Right forelimb (tissue), 1 donor: ENCODE measurements around the gene SPOCK1.

Source experiments
- DNase-seq: peaks from one replicate; pipeline ENCODE4 v3.0.0-alpha.2; 2018

Gene SPOCK1

DNA sequence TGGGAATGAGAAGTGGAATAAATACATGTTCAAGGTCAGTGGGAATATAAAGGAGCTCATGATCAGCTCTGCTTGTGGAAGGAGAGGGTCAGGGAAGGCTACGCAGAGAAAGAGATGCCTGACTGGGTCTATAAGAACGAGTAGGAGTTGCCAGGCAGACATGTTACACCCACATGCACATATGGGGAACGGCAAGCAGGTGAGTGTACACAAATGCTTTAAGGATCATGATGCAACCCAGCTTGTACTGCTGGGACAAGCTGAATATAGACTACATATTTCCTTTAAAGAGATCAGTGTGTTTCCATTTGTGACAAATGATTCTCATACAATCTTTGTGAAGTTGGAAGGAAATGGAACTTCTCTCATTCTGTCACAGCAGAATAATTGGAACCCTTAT, 141.7 kb downstream of the SPOCK1 start:
- no peak for DNase-seq

DNA sequence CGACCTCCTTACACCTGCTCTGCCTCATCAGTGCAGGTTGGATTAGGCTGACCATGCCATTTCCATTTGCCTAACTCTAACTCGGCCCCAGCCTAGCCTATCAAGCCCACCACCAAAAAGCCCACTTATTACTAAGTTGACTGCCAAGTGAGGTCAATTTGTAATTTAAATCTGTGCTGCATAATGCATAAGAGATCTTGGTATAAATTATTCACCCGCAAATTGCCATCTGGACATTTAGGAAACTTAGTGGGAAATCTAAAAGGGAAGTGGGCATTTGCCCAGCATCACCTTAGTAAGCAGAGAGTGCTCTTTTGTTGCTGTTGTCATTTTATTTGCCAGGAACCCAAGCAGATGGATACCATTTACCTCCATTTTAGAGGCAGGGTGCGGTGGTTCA, 143.0 kb downstream of the SPOCK1 start:
- DNase-seq, result no peak

DNA sequence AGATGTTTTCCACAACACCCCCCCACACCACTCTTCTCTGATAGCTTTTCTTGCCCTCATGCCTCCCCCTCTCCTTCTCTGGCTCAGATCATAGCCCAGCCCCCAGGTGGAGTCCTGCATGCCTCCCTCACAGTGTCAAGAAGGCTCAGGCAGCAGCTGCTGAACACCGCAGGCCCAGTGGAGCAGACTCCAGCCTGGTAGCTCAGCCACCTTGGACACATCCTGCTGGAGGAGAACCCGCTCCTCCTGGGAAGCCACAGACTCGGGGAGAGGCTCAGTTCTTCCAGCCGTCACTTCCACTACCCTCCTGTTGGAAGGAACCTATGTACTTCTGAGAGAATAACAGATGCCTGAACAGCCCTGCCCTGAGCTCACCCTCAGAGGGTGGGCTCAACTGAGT, 143.4 kb downstream of the SPOCK1 start:
- no peak for DNase-seq

DNA sequence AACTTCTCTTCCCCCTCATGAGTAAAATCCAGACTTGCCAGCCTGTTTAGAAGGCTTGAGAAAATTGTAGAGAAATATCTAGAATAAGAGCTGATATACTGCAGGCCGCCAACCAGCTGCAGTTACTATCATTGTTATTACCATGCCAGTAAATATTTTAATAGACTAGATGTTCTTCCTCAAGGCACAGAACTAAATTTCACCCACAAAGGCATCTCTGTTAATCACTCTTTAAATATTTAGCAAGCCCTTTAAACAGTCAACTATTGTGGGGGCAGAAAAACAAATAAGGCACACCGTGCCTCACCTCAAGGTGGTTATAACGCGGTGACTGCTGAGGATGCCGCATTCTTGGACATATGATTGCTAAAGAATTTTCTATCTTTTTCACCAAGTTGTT, 147.0 kb downstream of the SPOCK1 start:
- DNase-seq, result no peak

DNA sequence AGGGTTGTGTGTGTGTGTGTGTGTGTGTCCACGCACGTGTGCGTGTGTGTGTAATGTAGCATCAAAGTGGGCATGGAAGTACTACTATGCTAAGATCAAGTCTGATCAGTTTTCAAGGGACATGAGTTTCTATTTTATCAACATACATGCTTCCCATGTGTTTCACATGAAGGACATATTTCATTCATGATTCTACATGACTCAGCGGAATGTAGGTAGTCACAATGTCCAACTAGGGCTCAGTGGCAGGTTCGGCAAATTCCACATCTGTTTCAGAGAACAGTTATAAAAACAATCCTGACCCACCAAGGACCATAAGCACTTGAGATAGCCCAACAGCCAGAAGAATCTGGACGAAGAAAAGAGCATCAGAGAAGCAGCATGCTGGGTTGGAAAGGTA, 148.3 kb downstream of the SPOCK1 start:
- no peak for DNase-seq

DNA sequence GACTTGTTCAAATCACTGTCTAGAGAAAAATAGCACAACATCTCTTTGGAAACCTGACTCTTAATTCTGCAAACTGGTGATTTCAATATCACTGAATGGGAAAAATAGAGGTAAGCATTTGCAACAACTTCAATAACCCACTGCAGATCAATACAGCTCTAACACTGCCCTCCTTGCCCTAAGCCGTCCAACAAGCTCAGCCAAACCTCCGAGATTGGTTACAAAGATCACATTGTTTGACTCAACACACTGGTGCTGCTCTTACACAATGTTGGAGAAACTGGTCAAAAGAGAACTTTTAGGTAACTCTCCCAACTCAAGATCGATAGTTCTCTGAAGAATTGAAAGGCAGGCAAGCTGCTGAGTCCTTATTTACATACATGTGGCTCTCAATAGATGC, 150.4 kb downstream of the SPOCK1 start:
- no peak for DNase-seq

DNA sequence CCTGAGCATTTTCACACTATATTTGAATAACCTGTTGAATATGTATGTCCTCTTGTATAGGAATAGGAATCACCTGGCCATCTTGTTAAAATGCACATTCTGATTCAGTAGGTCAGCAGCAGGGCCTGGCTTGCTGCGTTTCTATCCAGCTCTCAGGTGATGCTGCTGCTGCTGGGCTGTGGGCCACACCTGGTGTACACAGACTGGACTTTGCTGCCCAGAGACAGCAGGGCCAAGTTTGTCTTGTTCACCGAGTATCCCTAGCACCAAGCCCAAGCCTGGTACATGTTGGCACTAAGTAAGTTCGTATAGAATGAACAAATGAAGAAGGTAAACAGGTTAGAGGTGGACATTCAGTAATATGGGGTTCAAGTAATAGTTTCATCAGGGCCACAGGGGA, 151.3 kb downstream of the SPOCK1 start:
- DNase-seq, result no peak

DNA sequence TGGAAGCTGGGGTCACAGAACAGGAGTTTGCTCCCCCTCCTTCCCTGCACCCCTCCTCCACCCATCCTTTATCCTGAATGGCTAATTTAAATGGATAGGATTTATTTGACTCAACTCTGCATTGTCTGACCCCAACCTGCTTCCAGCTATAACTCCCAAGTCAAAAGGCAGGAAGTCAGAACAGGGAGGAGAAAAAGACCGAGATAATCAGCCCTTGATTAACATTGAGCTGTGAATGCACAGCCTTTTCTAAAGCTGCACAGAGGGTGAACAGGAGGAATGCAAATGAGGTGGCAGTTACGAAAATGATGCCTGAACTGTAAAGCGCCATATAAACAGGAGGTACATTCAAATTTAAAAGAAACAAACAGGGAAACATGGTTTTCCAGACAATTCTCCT, 152.8 kb downstream of the SPOCK1 start:
- no peak for DNase-seq

DNA sequence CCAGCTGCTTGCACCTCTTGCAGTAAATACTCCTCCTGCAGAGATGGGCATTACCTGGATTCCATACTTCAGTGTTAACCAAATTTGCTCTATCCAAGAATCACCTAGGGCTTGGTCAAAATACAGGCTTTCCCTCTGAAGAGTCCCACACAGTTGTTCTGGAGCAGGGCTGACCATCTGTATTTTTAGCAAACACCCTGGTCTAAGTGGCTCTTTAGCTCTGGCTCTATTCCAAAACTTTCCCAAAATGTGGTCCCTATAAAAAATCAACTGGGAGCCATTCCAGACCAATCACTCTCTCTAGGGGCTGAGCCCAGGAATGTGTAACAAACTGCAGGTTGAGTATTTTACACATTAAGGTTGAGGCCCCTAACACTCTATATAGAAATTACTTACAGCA, 153.7 kb downstream of the SPOCK1 start:
- peak; percentile 37 for DNase-seq

DNA sequence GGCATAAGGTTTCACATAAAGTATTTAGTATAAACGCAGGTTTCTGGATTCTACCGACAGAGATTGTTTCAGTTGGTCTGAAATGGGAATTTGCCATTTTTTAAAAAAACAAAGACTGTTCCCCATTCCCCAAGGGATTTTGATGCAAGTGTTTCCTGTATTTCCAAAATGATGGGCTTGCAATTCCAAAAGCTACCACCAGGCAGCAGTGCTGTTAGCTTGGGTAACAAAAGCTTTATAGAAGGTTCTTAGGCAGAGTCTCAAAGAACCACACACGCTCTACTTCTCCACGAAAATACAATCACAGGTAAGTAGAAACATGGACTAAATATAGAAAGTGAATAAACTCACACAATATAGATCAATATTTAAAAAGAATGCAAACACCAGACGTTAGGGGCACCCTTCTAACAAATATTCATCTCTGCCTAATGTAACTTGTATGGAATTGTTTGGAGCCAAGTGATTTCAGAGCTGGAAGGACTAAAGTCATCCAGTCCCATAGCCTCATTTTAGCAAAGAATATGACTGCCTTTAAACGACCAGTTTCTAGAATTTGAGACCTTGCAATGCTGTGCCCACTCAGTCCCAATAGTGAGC, 154.3 kb downstream of the SPOCK1 start:
- peak; percentile 31 for DNase-seq

DNA sequence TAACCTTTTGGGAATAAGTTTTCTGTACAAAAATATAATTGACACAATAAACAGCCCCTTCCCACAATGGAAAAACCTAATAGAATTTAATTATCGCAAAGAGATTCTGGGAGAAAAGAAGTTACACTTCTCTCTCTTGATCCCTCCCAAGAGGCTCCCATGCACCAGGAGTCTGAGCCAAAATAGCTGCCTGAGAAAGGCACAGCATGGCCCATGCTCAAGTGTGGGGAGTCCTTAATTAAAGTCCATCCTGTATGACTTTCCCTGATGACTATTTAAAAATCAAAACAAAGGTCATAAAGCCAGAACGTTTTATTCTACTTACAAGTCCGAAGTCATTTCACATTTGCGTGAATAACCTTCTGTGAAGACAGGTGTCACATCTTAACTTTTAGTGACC, 155.1 kb downstream of the SPOCK1 start:
- DNase-seq, result peak; percentile 1

DNA sequence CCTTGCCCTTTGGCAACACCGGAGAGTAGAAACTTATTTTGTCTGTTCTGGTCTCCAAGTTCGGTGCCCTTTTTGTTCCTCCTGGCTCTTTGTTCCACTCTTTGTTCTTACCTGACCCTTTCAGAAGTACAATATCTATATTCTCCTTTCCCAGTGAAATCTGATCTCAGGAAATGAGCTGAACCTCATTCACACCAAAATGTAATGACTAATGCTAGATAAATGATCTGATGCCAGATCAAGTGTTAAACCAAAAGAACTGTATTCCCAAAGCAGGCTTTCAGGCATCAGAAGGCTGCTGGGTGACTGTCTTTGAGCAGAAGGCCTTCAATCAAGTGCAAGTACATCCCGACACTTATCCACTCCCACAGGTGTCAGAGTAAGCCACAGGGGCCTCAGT, 156.4 kb downstream of the SPOCK1 start:
- DNase-seq, result no peak

DNA sequence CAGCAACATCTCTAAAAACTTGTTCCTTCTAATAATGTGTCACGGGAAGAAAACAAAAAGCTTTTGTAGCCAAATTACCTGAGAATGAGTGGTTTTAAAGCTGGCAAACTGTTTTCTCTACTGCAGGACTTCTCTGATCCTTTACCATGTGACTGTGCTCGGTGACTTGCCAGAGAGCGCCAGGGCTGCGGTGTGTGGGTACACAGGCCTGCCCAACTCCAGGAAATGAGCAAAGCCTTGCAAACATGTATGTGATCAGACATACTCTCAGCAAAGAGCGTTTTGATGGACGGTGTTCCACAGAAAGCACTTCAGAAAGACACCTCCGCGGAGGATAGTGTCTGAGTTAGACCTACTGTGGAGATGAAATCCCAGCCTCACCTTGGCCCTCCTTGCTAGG, 157.3 kb downstream of the SPOCK1 start:
- peak; percentile 1 for DNase-seq

DNA sequence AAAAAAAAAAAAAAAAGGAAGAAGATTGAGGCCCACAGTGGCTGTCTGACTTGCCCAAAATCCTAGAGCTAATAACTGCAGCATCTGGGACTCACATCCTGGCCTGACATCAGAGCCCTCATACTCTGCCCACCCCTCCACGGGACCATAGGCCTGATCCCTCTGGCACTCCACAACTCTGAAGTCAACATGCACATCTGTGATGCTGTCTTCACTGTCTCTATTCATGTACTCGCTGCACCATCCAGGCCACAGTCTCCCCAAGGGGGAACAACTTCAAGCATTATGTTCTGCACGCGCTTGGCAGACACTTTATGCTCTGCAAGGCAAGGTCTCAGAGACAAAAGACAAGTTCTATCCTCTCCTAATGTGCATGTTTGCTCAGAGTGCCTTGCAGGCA, 158.2 kb downstream of the SPOCK1 start:
- DNase-seq, result peak; percentile 28

DNA sequence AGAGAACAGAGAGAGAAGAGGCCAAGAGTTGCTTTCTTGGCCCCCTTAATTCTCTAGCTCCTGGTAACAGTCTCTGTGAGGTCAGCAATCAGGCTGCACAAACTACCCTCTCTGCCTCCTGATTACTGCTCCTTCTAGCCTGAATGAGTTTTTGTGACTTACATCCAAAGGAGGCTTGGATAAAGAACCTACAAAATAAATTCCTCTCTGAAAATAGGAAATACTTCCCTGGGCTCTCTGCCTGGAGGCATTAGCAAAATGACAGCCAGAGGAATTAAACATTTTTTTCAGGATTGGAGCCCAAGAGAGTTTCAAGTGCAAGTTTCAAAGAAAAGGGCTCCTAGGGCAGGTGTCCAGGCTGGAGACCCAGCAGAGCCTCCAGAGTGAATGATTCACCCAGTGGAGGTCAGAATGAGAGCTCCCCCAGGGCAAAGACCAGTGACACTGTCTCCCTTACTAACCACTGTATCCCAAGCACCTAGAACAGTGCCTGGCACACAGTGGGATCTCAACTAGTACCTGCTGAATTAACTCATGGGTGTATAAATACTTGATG, 162.5 kb downstream of the SPOCK1 start:
- peak; percentile 3 for DNase-seq

DNA sequence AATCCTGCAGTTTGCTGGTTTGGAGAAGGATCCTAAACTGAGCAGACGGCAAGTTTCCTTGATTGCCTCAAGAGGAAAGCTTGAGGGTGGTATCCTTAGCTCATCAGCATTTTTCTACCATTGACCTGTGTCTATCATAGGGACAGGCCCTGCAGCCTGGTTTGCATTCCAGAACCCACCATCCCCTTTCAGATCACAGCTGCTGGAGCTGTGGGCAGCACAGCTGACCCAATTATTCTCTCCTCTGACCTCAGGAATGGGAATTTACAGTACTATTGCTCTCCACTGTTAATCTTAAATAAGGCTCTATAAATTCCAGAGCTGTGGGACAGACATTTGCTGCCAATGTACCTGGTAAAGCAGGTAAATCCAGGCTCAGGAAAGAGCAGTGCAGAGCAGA, 163.0 kb downstream of the SPOCK1 start:
- DNase-seq, result peak; percentile 21

DNA sequence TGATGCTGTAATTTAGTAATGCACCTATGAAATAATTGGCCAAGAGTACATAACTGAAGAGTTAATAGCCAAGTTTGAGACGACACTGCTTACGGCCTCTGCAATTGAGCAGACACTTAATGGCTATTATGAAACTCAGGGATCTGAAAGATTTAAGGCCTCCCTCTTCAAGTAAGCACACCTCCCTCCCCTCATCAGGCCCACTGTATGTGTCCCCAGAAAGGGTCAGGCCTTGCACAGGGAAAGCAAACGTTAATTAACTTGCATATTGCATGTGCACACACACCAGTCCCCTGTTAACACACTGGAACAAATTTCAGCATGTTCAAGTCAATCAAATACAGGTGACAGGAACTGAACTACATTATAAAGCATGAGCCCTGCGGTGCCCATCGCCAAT, 163.6 kb downstream of the SPOCK1 start:
- DNase-seq, result peak; percentile 6

DNA sequence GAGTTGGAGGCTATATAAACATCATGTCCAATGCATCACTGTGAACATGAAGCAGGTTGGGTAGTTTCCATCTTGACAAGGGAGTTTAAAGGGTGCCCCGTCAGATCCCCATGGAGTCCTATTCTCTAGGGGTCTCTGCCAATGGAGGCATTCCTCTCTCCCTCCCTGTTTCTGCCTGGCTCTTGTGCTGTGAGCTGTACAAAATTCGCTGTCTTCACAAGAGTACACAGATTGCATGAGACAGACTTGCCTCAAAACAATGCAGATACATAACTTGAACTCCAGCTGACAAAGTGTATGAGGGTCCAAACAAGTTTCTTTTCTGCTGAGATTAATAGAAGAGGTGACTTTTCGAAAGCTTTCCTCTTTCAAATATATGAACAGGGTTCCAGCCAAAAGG, 165.2 kb downstream of the SPOCK1 start:
- peak; percentile 15 for DNase-seq

DNA sequence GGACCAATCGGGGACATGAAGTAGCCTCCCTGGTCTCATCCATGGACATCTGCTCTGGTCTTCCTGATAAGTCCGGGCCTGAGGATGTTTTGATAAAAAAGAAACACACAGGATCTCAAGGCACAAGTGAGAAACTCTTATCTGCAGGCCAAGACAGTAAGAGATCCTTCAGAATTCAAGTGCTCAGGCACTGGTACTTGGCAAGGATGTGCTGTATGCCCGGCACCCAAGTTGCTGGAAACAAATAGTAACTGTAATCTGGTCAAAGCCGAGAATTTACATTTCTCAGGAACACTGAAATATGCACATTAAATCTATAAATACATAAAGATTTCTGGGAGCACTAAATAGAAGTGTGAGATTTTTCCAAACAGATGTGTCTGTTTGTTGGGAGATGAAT, 165.7 kb downstream of the SPOCK1 start:
- DNase-seq, result peak; percentile 32

DNA sequence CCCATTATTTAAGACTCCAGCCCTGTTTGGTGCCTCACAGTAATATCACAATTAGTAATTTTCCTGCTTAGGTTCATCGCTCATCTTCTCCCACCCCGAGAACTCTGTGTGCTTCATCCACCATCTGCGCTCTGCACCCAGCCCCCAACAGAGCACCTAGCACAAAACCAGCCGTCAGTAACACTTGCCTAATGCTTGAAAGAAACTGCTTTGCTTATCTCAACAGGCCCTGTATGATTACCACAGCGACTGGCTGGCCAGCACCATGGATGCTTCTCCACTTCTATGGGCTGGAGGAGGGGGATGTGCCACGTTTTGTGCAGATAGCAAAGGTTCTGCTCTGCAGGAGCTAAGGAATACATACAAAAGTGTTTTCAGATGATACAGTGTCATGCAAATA, 166.8 kb downstream of the SPOCK1 start:
- DNase-seq, result peak; percentile 1

DNA sequence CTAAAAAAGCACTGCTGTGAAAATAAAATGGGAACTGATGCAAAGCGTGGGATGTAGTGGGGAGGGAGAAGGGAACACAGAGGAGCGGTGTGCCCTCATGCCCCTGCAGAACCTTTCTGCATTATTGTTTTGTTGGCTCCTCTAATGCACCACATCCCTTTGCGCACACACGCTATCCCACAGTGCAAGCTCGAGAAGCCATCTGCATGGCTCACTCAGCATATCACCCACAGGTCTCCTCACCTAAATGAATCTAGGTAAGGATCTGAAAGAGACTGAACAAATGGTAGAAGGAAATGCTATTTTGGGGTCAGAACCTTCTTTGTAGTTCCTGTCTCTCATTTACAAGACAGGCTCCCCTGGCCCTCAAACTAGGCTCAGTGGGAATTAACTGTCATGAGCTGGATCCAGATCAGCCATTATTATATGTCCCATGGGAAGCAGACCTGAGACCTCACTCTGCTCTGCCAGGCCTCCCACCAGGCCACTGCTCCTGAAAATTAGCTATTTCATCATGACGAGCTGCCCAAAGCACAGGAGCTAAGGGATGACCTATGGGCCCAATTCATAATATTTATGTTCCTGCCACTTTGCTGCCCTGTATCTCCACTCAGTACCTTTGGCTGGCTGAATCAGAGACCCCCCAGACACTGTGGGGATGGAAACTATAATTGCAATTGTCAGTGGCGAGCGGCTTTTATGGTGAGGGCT, 169.4 kb downstream of the SPOCK1 start:
- no peak for DNase-seq

DNA sequence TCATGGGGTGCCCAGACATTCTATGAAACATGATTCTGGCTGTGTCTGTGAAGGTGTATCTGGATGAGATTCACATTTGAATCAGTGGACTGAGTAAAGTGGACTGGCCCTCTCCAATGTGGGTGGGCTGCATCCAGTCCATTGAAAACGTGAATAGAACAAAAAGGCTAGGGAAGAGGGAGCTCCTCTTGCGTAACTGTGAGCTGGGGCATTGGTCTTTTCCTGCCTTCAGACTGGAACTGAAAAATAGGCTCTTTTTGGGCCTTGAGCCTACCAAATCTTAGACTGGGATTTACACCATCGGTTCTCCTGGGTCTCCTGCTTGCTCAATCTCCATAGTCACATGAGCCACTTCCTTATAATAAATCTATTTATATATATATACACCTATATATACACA, 170.1 kb downstream of the SPOCK1 start:
- no peak for DNase-seq

DNA sequence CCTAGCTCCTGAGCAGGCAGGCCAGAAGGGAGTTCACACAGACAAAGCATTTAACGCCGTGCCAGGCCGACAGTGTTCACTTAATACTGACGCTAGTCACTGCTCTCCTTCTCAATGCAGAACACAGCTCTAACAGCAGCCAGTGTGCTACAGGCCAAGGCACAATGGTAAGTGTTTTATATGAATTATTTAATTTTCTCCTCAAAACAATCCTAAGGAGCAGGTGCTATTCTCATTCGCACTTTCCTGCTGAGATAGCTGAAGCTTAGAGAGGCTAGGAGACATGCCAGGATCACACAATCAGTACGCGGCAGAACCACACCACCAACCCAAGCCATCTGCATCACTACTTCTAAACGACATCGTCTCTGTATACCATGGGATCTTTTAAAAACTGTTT, 170.7 kb downstream of the SPOCK1 start:
- DNase-seq, result no peak

DNA sequence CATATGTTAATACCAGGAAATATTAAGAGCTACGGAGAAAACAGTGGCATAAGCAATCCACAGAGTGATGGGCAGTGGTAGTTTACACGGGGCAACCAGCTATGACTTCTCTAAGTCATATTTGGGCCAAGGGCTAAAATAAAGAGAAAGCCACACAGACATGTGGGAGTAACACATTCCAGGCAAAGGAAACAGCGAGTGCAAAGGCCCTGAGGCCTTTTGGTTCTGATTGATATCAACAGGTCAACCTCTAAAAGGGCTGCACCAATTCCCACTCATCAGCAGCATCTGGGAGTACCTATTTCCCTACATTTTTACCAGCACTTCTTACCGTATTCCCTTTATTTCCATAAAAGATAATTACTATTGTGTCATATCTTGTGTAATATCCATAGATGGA, 173.4 kb downstream of the SPOCK1 start:
- DNase-seq, result no peak
